Ovary (tissue), 9 donors: ENCODE results near the gene FRMD4A. TPM values are rescaled to one million over a fixed set of nuclear protein-coding genes. Genes with fewer than 3 reads are reported as not detected.
"Not testable (repeated sequence)": the region's sequence is repeated elsewhere in the genome, so short reads cannot be mapped to it uniquely, and the experiment has no call there.

Experiments used
- DNase-seq, 5 donors: peaks; one replicate each; pipeline ENCODE4 v3.0.0-alpha.2; 2019 to 2020
- H3K27ac ChIP-seq, 2 donors: fragments of 200-600 bp; one replicate each; pipeline versions ENCODE4 v1.5.1 to v1.8.0; 2019 to 2022
- H3K27me3 ChIP-seq: fragments of 200-600 bp; one replicate; pipeline ENCODE4 v1.8.0; 2022
- H3K36me3 ChIP-seq: fragments of 200-600 bp; sonication (generic); one replicate; pipeline ENCODE4 v1.5.1; 2019
- H3K4me1 ChIP-seq: one replicate; pipeline ENCODE4 v1.8.1; 2013; ENCODE audit warnings: mild to moderate bottlenecking, moderate library complexity; ENCODE audit not compliant: insufficient read depth
- H3K4me3 ChIP-seq: fragments of 200-600 bp; sonication (generic); one replicate; pipeline ENCODE4 v1.5.1; 2017
- H3K9me3 ChIP-seq, 2 donors: fragments of 200-600 bp in 1 of 2; sonication (generic) in 1 of 2; one replicate each; pipeline versions ENCODE4 v1.5.1 to v1.8.1; 2013 to 2019; ENCODE audit warnings: mild to moderate bottlenecking in 1 of 2, moderate library complexity in 1 of 2
- EP300 ChIP-seq: sonication (generic); formaldehyde crosslinking; IDR thresholded peaks from one replicate; pipeline ENCODE4 v1.6.1; 2017; ENCODE audit warnings: antibody characterized with exemption
- POLR2A ChIP-seq: fragments of 450-650 bp; IDR thresholded peaks from one replicate; pipeline ENCODE4 v1.6.1; 2017; ENCODE audit warnings: antibody characterized with exemption, mild to moderate bottlenecking, moderate library complexity
- WGBS, 3 donors: extraction: QIAGEN DNeasy Blood & Tissue Kit in 1 of 3; methylation state at CpG; one replicate each; pipeline versions ENCODE4 v1.1.5 to v1.1.7; 2013 to 2017; 5-methylcytosine and 5-hydroxymethylcytosine counted together
- intact Hi-C, 4 donors: fragments of 100-400 bp; cut with DNase I; formaldehyde crosslinking; loops; one replicate each; pipeline versions ENCODE4 v1.11.0 to v1.15.1; 2022 to 2023
- polyA plus RNA-seq, 2 donors: library from polyadenylated mRNA; stranded (reverse); fragments of 200-250 nt in 1 of 2; fragments of 350-450 nt in 1 of 2; fragmentation: Illumina TruSeq in 1 of 2; extraction: RNeasy Lipid Tissue Mini Kit (QIAGEN cat#74804) in 1 of 2; gene quantifications; one replicate each; pipeline ENCODE4 v1.2.3, GENCODE V29; 2013 to 2014
- total RNA-seq, 7 donors: library from RNA; depleted of rRNA in 2 of 7; stranded (reverse); fragments of >200 nt in 2 of 7; fragmentation: NEBNext Ultra II Directional in 3 of 7; extraction: Animal tissue kit (Norgen Biotek cat#: 25700) in 3 of 7; gene quantifications; one replicate each; pipeline versions ENCODE4 v1.1.0 to v1.2.4, GENCODE V29; 2016 to 2023
- TF ChIP-seq, protein P1 (sequence below), 3 donors: fragments of 450-650 bp in 2 of 3; fragments of 200-600 bp in 1 of 3; IDR thresholded peaks; one replicate each; pipeline versions ENCODE4 v1.5.1 to v1.8.0; 2016 to 2022; ENCODE audit warnings: antibody characterized with exemption in 3 of 3, mild to moderate bottlenecking in 1 of 3
- donor health status: DM: no; HTN: no; CAD: no; lungs with moderate emphysema.
- donor health status: DM: no; HTN: no; CAD: no.
- donor health status: Bipolar disorder and iron deficiency.
- donor health status: DM: yes; HTN: yes; CAD: no.
- donor health status: DM: no; HTN: no; CAD: no.
- donor health status: DM: yes; HTN: yes; CAD: no.

The FRMD4A gene
- total and polyA plus RNA-seq, 9 donors = 5.5 to 24.7 (median 11.3) TPM

GRCh38 chr10:14208231-14208630, 122.5 kb downstream of the FRMD4A start:
- Histone ChIP-seq H3K36me3 (no peaks in the 10 kb centered on the region), H3K27me3 (no peaks in the 10 kb centered on the region), H3K9me3 (no peaks in the 10 kb centered on the region), H3K27ac (no peak overlapping the region), H3K4me1 (peaks cover 2% of the 10 kb centered on the region), H3K4me3 (no peak overlapping the region)
- WGBS, 3 donors = 94 to 98% (median 95%) methylated on average over 5 of the region's 5 CpGs
- no peak for TF ChIP-seq EP300
- TF ChIP-seq POLR2A = no peak
- TF ChIP-seq, protein P1, sequence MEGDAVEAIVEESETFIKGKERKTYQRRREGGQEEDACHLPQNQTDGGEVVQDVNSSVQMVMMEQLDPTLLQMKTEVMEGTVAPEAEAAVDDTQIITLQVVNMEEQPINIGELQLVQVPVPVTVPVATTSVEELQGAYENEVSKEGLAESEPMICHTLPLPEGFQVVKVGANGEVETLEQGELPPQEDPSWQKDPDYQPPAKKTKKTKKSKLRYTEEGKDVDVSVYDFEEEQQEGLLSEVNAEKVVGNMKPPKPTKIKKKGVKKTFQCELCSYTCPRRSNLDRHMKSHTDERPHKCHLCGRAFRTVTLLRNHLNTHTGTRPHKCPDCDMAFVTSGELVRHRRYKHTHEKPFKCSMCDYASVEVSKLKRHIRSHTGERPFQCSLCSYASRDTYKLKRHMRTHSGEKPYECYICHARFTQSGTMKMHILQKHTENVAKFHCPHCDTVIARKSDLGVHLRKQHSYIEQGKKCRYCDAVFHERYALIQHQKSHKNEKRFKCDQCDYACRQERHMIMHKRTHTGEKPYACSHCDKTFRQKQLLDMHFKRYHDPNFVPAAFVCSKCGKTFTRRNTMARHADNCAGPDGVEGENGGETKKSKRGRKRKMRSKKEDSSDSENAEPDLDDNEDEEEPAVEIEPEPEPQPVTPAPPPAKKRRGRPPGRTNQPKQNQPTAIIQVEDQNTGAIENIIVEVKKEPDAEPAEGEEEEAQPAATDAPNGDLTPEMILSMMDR (IDR thresholded peaks at IDR 0.05) = no peak
- DNase-seq = no peak
- intact Hi-C loops = no loop called here

DNA sequence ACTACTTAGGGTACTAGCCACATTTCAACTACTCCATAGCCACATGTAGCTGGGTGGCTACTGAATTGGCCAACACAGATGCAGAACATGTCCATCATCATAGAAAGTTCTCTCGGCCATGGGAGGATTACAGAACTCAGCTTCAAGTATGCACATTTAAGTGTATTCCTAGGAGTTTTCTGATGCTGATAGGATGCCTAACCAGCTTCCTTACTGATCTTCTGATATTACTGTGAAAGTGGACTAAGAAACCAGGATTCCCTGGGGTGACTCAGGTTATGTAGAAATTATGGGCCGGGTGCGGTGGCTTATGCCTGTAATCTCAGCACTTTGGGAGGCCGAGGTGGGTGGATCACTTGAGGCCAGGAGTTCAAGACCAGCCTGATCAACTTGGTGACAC, 125.5 kb downstream of the FRMD4A start:
- Histone ChIP-seq H3K4me1 (peaks cover 2% of the 10 kb centered on the region), H3K4me3 (no peak overlapping the region), H3K27me3 (no peaks in the 10 kb centered on the region), H3K36me3 (no peaks in the 10 kb centered on the region), H3K27ac (no peak overlapping the region), H3K9me3 (no peaks in the 10 kb centered on the region)
- intact Hi-C loops = no loop called here
- DNase-seq = no peak
- no peak for TF ChIP-seq POLR2A
- TF ChIP-seq EP300 = no peak
- TF ChIP-seq, protein P1 (IDR thresholded peaks at IDR 0.05) = no peak
- 91 to 93% (median 93%) methylated on average over 4 of the region's 4 CpGs for WGBS, 3 donors

GRCh38 chr10:14200698-14201544, 129.8 kb downstream of the FRMD4A start:
- Histone ChIP-seq H3K27ac (no peak overlapping the region), H3K4me1 (peaks cover 4% of the 10 kb centered on the region), H3K27me3 (no peaks in the 10 kb centered on the region), H3K4me3 (no peak overlapping the region), H3K36me3 (no peaks in the 10 kb centered on the region), H3K9me3 (no peaks in the 10 kb centered on the region)
- WGBS, 3 donors = 42 to 46% (median 43%) methylated on average over 16 of the region's 16 CpGs
- no peak for DNase-seq
- intact Hi-C loops = no loop called here
- no peak for TF ChIP-seq EP300
- TF ChIP-seq, protein P1 (IDR thresholded peaks at IDR 0.05) = no peak
- TF ChIP-seq POLR2A = no peak

DNA sequence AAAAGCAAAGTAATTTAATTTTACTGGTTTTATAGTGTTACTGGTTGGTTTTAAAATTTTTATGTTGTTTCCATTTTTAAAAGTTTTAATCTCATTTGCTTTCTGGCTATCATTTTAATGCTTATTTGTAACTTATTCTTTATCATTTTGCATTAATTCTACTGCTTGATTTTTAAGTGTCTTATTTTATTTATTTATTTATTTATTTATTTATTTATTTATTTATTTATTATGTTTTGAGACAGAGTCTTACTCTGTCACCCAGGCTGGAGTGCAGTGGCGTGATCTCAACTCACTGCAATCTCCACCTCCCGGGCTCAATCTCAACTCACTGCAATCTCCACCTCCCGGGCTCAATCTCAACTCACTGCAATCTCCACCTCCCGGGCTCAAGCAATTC, 131.6 kb downstream of the FRMD4A start:
- intact Hi-C loops = loop anchor here in 1 of 4 donors (10.0 kb wide), 1 partner anchor 276 kb away; no protein-coding TSS in a partner anchor
- not testable (repeated sequence) for H3K4me1 ChIP-seq, H3K9me3 ChIP-seq, H3K27ac ChIP-seq, DNase-seq, H3K4me3 ChIP-seq, H3K36me3 ChIP-seq, H3K27me3 ChIP-seq
- WGBS, 3 donors = 89 to 94% (median 91%) methylated on average over 4 of the region's 4 CpGs

GRCh38 chr10:14198078-14198477, 132.6 kb downstream of the FRMD4A start:
- H3K27ac ChIP-seq = no peak overlapping the region
- no peaks in the 10 kb centered on the region for H3K9me3 ChIP-seq
- no peak for DNase-seq
- WGBS, 3 donors = 91 to 95% (median 91%) methylated on average over 9 of the region's 9 CpGs
- H3K36me3 ChIP-seq = no peaks in the 10 kb centered on the region
- intact Hi-C loops = loop anchor here in 1 of 4 donors (10.0 kb wide), 1 partner anchor 277 kb away; no protein-coding TSS in a partner anchor
- TF ChIP-seq POLR2A = no peak
- TF ChIP-seq, protein P1 (IDR thresholded peaks at IDR 0.05) = no peak
- TF ChIP-seq EP300 = no peak
- H3K4me3 ChIP-seq = no peak overlapping the region
- no peaks in the 10 kb centered on the region for H3K27me3 ChIP-seq
- H3K4me1 ChIP-seq = peaks cover 2% of the 10 kb centered on the region
